NCI-H526 treated with DMSO at 0.1 percent for 48 hours (cell line): ENCODE results near the gene RHAG.
"Not testable (repeated sequence)": the region's sequence is repeated elsewhere in the genome, so short reads cannot be mapped to it uniquely, and the experiment has no call there.

Experiments used
- DNase-seq: peaks from one replicate; lab custom pipeline; 2025; lab: John Stamatoyannopoulos, UW

Gene RHAG

GRCh38 chr6:49635978-49636712, 494 bp downstream of the RHAG start:
- DNase-seq, result no peak

DNA sequence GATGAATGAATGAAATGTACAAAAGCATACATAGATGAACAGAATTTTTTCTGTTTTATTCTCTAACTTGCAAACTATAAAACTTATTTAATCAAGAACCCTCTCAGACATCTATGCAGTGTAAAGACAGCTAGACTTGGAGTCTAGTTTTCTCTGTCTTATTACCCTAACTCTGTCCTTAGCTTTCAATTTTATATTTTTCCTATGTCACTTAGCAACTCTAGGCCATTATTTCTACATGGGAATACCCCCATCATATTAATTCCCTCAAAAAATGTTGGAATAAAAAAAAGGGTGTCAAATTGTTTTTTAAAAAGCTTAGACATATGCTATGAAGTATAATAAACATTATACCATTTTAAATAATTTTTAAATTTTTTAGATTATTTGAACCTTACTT, 1.2 kb downstream of the RHAG start:
- DNase-seq, result no peak

DNA sequence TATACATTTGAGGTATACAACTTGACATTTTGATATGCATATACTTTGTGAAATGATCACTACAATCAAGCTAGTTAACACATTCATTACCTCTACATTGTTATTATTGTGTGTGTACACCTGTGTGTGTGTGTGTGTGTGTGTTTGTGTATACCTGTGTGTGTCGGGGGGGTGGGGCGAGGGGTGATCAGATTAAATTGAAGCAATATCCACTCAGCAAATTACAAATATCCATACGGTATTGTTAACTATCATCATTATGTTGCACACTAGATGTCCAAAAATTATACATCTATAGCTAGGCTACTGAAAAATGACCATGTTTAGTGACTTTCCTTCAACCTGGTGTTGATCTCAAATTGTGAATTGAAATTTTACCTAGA, 1.8 kb downstream of the RHAG start:
- DNase-seq, result no peak

- DNase-seq, result no peak
Measured at GRCh38 chr6:49634092-49634835, 2.4 kb downstream of the RHAG start.

DNA sequence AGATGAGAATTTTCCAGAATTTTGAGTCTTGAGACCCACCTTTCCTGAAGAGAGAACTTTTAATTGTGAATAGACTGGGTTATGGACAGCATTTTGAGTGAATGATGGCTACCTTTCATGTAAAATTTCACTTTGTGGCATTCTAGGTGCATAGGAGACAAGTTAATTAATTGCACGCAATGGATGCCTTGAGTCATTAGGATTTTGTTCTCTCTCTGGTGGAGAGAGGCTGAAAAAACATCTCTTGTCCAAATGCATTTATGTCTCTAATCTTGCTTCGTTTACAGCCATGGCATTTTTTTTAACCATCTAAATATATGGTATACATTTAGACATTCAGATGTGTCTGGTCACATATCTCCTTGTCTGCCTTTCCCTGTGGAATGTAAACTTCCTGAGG, 3.1 kb downstream of the RHAG start:
- no peak for DNase-seq

- DNase-seq, result no peak
Measured at GRCh38 chr6:49632727-49633126, 3.9 kb downstream of the RHAG start.

DNA sequence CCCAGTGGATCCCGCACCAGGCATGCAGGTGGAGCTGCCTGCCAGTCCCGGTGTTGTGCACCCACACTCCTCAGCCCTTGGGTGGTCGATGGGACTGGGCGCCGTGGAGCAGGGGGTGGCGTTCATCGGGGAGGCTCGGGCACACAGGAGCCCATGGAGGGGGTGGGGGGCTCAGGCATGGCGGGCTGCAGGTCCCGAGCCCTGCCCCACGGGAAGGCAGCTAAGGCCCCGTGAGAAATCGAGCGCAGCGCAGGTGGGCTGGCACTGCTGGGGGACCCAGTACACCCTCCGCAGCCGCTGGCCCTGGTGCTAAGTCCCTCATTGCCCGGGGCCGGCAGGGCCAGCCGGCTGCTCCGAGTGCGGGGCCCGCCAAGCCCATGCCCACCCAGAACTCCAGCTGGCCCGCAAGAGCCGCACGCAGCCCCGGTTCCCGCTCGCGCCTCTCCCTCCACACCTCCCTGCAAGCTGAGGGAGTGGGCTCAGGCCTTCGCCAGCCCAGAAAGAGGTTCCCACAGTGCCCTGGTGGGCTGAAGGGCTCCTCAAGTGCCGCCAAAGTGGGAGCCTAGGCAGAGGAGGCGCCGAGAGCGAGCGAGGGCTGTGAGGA, 7.1 kb downstream of the RHAG start:
- DNase-seq, result not testable (repeated sequence)

- DNase-seq, result no peak
Measured at GRCh38 chr6:49626811-49627210, 9.8 kb downstream of the RHAG start.

- no peak for DNase-seq
Measured at GRCh38 chr6:49618257-49618656, 18.4 kb downstream of the RHAG start.

DNA sequence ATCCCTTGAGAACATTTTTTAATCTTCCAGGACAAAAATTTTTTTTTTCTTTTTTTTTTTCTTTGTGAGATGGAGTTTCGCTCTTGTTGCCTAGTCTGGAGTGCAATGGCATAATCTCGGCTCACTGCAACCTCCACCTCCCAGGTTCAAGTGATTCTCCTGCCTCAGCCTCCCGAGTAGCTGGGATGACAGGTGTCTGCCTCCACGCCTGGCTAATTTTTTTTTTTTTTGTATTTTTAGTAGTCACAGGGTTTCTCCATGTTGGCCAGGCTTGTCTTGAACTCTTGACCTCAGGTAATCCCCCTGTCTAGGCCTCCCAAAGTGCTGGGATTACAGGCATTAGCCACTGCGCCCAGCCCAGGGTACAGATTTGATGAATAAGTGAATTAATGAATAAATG, 22.5 kb downstream of the RHAG start:
- DNase-seq, result not testable (repeated sequence)

DNA sequence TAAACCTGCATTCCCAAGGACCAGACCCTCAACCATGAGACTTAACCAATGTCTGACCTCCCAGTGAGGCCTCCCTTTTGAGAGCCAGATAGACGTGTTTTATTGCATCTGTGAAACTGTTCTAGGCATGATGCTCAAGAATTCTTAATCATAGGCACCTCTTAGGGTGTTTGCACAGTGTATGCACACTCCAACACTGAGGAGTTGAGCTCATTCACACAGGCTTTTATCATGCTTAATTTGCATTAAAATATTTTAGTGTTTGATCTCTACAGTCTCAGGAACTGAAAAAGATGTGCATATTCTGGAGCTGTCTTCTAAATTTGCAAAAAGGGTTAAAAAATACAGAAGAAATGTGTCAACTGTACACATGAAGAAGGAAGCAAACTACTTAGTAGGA, 27.4 kb downstream of the RHAG start:
- DNase-seq, result no peak

- not testable (repeated sequence) for DNase-seq
Measured at GRCh38 chr6:49608275-49608674, 28.4 kb downstream of the RHAG start.

GRCh38 chr6:49607391-49607982, 29.2 kb downstream of the RHAG start:
- DNase-seq, result no peak

DNA sequence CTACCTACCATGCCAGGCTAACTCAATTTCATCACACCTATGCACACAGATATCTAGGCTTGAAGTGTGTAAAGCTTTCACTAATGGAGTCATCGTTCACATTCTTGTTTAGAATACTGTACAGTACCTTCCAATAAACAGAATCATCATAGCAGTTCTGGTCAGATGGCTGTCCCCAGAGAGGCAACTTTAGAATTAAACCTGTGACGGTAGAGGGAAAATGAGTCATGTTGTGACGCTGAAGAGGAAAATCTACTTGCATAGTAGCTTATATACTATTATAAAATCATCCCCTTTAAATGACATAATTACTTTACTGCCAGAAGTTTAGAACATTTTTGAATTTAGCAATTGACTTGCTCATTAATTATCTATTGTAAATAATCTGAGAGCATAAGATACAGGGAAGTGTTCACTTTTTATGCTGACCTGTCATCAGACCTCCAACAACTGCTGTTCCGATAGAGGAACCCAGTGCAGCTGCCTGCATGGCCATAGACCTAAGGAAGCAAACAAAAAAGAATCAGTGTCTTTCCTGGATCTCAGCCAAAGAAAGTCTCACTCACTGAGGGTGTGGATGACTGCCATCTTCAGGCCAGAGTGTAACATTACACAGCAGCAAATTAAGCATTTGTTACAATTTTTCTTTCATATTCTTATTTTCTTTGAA, 29.8 kb downstream of the RHAG start:
- peak; percentile 46 for DNase-seq

DNA sequence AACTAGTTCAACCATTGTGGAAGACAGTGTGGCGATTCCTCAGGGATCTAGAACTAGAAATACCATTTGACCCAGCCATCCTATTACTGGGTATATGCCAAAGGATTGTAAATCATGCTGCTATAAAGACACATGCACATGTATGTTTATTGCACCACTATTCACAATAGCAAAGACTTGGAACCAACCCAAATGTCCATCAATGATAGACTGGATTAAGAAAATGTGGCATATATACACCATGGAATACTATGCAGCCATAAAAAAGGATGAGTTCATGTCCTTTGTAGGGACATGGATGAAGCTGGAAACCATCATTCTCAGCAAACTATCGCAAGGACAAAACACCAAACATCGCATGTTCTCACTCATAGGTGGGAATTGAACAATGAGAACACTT, 32.6 kb downstream of the RHAG start:
- DNase-seq, result not testable (repeated sequence)

DNA sequence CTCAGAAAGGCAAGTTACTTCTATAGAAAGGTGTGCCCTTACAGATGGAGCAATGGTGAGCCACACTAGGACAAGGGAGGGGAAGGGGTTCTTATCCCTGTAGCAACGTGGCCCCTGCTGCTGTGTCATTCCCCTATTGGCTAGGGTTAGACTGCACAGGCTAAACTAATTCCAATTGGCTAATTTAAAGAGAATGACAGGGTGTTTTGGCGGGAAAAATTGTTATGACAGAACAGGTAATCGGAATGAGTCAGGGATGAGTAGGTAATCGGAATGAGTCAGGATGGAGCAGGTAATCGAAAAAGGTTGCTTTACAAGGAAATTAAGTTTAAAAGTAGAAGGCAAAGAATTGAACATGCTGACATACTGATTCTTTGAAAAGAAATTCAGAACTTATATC, 49.4 kb downstream of the RHAG start:
- not testable (repeated sequence) for DNase-seq

- no peak for DNase-seq
Measured at GRCh38 chr6:49582529-49582928, 54.1 kb downstream of the RHAG start.

DNA sequence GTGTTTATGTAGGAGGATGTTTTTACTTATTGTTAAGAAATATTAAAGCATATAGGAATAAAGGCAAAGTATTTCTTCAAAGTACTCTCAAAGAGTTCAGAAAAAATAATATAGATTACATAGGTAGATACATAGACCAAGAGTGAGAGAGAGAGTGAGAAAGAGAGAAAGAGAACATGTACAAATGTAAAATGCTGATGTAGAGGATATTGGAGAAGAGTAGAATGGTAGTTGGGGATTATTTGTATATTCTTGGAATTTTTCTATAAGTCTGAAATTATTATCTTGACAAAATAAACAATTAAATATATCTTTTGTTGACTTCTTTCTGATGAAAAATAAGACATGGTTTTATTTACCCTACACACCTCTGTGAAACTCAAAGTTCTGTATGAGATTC, 57.0 kb downstream of the RHAG start:
- DNase-seq, result no peak

GRCh38 chr6:49576618-49577017, 60.0 kb downstream of the RHAG start:
- DNase-seq, result no peak

GRCh38 chr6:49570474-49571079, 66.1 kb downstream of the RHAG start:
- DNase-seq, result no peak

DNA sequence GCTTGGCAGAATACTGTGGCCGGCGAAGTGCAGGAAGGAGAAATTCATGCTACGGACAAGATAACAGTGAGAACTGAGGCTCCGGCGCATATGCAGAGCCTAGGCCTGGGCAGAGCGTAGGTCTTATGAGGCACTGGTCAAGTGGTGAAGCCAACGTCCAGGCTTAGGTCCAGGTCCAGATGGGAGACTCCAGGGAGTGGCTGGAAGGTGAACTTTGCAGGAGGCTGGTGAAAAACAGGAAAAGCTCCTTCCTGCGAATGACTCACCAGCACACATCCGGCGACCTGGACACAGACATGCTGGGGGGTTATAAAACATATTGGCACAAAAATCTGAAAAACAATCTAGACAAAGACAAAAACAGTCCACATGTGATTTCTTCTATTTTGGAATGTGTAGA, 70.8 kb downstream of the RHAG start:
- DNase-seq, result no peak

GRCh38 chr6:49565261-49565660, 71.4 kb downstream of the RHAG start:
- DNase-seq, result no peak
